Smooth muscle cell of the brain vasculature (primary cell): Measurements from ENCODE around the gene SLC24A3.
"Not testable (repeated sequence)": the region's sequence is repeated elsewhere in the genome, so short reads cannot be mapped to it uniquely, and the experiment has no call there.

Source experiments
- DNase-seq: peaks from one replicate; pipeline ENCODE4 v3.0.0-alpha.2; 2012; ENCODE audit warnings: low read depth, low spot score

The SLC24A3 gene

GRCh38 chr20:19673575-19673974, 461.1 kb downstream of the SLC24A3 start:
- no peak for DNase-seq

DNA sequence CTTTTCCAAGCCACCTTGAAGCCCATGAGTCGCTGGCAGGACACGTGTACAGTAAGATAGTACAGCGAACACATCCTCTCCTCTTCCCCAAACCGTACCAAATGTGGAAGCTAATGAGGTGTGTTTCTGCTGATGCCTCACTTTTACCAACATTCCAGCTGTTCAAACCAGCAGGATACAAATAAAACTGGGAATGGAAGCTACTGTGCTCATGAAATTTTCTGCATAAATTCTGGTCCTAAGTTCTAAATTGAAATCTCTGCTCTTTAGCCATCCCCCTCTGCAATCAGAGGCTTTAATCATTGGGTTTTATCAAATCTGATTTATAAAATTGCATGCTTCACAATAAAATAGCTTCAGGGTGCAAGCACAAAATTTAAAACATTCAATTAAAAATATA, 463.8 kb downstream of the SLC24A3 start:
- no peak for DNase-seq

GRCh38 chr20:19677336-19677735, 464.9 kb downstream of the SLC24A3 start:
- no peak for DNase-seq

- DNase-seq = not testable (repeated sequence)
Measured at GRCh38 chr20:19678591-19678990, 466.1 kb downstream of the SLC24A3 start.

DNA sequence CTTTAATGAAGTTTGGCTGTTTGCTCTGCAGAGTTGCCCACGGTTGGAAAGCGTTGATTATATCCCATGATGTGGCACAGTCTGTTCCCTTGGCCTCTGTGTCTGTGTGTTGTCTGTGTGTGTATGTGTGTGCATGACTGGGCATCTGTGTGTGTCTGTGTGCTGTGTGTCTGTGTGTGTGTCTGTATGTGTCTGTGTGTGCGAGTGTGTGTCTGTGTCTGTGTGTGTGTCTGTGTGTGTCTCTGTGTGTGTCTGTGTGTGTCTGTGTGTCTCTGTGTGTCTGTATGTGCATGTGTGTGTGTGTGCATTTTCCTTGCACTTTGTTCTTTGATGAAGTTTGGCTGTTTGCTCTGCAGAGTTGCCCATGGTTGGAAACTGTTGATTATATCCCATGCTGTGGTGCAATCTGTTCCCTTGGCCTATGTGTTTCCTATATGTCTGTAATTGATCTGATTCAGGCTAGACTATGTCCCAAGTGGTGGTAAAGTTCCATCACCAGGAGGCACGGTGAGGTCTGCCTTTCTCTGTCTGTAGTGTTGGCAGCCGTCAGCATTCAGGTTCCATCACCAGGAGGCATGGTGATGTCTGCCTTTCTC, 467.6 kb downstream of the SLC24A3 start:
- no peak for DNase-seq

- no peak for DNase-seq
Measured at GRCh38 chr20:19682249-19682648, 469.8 kb downstream of the SLC24A3 start.

- DNase-seq = no peak
Measured at GRCh38 chr20:19683188-19683587, 470.7 kb downstream of the SLC24A3 start.

- no peak for DNase-seq
Measured at GRCh38 chr20:19683822-19684221, 471.4 kb downstream of the SLC24A3 start.

GRCh38 chr20:19688031-19688806, 475.8 kb downstream of the SLC24A3 start:
- peak; percentile 69 for DNase-seq

GRCh38 chr20:19690462-19690861, 478.0 kb downstream of the SLC24A3 start:
- no peak for DNase-seq

DNA sequence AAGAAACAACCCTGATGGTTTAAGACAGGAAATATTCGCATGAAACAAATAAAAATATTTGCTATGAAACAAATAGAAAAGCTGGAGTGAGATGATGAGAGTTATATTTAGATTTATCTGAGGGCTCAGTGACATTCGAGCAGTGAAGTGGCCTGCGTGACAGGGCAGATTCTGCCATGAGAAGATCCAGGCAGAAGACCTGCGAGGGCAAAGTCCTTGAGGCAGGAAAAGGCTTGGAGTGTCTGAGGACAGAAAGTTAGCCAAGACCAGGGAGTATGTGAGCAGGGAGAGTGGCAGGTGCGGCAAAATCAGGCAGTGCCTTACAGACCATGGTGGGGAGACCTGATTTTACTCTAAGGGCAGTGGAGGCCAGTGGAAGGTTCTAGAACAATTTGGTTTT, 478.7 kb downstream of the SLC24A3 start:
- DNase-seq = no peak

DNA sequence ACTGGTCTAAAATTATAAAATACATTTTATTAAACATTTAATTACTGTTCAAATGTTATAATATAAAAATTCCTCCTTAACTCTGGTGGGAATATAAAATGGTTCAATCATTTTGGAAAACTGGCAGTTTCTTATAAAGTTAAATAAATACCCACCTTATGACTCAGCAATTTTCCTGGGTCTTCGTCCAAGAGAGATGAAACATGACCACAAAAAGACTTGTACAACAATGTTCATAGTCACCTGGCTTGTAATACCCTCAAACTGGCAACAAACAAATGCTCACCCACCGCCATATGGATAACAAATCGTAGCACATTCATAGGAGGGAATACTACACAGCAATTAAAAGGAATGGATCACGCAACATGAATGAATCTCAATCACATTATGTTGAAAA, 479.7 kb downstream of the SLC24A3 start:
- DNase-seq = no peak

GRCh38 chr20:19692685-19693119, 480.3 kb downstream of the SLC24A3 start:
- peak; percentile 39 for DNase-seq

DNA sequence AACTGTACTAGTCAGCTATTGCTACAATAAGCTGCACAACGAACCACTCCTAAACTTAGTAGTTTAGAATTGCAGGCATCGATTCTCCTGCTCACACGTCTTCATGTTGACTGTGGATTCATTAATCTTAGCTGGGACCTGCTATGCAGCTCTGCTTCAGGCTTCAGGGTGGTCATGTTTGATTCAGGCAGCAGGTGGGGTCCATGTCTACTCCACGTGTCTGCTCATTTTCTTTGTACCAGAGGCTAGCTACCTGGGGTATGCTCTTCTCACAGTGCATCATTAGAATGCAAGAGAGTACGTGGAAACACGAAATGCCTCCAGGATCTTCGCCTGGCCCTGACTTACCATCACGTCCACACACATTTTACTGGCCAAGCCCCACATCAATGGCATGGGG, 481.1 kb downstream of the SLC24A3 start:
- DNase-seq = no peak

DNA sequence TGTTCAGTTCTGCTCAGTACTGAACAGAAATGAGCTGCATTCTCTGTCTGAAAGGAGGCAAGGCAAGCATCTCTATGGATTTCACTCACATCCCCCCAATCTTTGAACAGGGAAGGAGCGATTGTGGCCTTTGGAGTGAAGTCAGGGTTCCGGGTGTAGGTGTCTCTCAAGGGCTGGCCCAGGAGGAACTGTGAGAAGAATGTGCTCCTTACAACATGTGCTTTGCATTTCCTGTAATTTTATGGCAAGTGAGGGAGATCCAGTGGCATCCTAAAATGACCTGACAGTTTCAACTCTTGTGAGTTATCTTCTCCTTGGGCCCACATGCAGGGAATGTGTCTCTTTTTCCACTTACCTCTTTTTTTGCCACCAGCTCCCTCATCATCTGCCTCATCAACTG, 482.6 kb downstream of the SLC24A3 start:
- no peak for DNase-seq

DNA sequence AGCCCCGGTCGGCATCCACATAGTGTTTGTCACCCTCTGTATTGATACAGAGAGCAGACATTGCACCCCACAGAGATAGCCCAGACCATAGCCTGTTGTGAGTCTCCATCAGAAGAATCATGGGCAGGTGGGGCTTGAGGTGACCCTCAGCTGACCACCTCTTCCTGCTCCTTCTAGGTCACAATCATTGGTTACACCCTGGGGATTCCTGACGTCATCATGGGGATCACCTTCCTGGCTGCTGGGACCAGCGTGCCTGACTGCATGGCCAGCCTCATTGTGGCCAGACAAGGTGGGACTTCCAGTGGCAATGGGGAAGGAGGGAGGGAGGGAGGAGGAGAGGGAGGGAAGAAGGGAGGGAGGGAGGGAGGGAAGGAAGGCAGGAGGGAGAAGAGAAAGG, 484.2 kb downstream of the SLC24A3 start:
- DNase-seq = no peak

DNA sequence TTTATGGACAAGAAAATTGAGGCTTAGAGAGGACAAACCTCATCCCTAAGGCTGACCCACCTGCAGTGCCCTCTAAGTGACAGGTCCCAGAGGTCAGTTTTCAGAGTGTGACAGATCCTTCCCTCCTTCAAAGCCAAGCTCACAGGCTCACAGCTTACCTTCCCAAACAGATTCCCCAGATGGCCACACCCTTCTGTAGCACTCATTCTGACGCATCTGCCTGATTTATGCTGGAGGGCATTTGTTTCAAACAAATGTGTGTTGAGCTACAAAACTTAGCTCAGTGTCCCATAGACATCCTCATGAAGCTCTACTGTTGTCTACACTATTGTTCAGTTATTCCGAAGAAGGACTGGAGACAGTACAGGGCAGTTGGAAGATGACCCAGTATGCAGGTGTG, 485.0 kb downstream of the SLC24A3 start:
- no peak for DNase-seq

GRCh38 chr20:19699180-19699971, 486.9 kb downstream of the SLC24A3 start:
- DNase-seq = peak; percentile 29

- no peak for DNase-seq
Measured at GRCh38 chr20:19701429-19701828, 489.0 kb downstream of the SLC24A3 start.

- no peak for DNase-seq
Measured at GRCh38 chr20:19706463-19706862, 494.0 kb downstream of the SLC24A3 start.

DNA sequence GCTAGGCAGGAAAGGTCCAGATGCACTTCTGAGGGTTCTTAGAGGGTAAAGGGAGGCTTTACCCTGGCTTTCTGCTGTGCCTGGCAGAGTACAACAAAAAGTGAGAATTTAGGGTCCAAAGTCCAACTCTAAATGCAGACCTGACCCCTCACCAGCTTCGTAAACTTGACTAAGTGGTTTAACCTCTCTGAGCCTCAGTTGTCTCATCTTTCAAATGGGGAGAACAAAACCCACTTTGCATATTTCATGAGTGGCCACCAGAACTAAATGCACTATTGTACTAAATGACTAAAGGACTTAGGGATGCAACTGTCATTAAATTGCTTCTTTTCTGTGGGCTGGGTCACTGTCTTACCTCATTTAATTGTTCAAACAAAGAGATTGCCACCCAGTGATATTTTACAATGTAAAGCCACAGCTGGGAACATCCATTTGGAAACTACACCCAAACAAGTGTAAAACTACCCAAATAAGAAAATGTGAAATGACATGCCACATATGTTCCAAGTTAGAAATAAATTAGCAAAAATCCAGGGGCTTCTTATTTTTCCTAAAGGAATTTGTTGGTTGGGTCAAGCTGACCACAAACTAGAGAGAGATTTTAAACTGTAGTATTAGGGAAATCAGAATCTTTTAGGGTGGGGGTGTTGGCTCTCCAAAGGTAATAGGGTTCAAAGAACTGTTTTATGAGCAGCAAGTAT, 497.3 kb downstream of the SLC24A3 start:
- no peak for DNase-seq
